Adrenal gland (tissue), 5 donors: Measurements from ENCODE around the gene TSPO.
A peak's percentile ranks its signal among the peaks of the same experiment; 100 is the strongest.

Source experiments
- POLR2A ChIP-seq, 2 donors: fragments of 450-650 bp; IDR thresholded peaks; one replicate each; pipeline ENCODE4 v1.6.1; 2017; ENCODE audit warnings: antibody characterized with exemption in 2 of 2, mild to moderate bottlenecking in 2 of 2, moderate library complexity in 1 of 2
- TF ChIP-seq, protein P1 (sequence below), 6 experiments: fragments of 450-650 bp in 4 of 6; fragments of 200-600 bp in 2 of 6; sonication (generic) in 1 of 6; IDR thresholded peaks; 1 replicate in 5 of 6; 2 replicates in 1 of 6; pipeline versions ENCODE4 v1.5.1 to v1.8.0; 2016 to 2021; ENCODE audit warnings: antibody characterized with exemption in 6 of 6, mild to moderate bottlenecking in 2 of 6, moderate library complexity in 1 of 6
- donor health status: DM: no; HTN: no; CAD: no.

DNA sequence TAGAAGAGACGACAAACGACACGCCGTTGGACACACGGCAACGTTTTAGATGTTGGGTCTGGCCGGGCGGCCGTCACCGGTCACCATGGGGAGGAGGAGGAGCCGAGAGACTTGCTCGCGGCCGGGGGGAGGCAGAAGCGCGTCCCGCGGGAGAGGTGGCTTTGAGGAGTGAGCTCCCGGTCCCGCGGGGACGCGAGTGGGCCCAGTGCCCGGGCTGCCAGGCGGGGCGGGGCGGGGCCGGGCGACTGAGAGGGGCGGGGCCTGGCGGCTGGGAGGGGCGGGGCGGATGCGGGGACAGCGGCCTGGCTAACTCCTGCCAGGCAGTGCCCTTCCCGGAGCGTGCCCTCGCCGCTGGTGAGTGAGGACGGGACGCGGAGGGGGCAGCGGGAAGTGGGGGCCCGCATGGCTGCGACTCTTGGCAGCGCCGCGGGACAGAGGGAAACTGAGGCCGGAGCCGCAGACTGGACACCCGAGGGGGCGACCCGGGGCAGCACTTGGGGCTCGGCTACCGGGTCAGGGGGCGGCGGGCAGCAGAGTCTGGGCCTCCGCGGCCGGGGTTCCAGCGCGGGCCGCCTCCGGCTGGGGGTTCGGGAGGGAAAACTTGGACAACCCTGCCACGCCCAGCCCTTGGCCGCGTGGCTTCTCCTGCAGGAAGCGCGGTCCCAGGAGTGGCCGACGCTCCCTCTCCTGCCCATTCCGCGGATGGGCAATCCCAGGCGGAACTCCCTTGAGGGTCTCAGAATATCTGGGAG is at the start of gene TSPO:
- TF ChIP-seq POLR2A (IDR thresholded peaks at IDR 0.05): peak in 1 of 2 donors; percentile 73
- TF ChIP-seq, protein P1, sequence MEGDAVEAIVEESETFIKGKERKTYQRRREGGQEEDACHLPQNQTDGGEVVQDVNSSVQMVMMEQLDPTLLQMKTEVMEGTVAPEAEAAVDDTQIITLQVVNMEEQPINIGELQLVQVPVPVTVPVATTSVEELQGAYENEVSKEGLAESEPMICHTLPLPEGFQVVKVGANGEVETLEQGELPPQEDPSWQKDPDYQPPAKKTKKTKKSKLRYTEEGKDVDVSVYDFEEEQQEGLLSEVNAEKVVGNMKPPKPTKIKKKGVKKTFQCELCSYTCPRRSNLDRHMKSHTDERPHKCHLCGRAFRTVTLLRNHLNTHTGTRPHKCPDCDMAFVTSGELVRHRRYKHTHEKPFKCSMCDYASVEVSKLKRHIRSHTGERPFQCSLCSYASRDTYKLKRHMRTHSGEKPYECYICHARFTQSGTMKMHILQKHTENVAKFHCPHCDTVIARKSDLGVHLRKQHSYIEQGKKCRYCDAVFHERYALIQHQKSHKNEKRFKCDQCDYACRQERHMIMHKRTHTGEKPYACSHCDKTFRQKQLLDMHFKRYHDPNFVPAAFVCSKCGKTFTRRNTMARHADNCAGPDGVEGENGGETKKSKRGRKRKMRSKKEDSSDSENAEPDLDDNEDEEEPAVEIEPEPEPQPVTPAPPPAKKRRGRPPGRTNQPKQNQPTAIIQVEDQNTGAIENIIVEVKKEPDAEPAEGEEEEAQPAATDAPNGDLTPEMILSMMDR (IDR thresholded peaks at IDR 0.05): no peak
